NCI-H1092 (cell line): ENCODE data around the gene XRN2.

Experiments used
- DNase-seq: peaks from one replicate; lab custom pipeline; 2025; lab: John Stamatoyannopoulos, UW

Gene XRN2, protein sequence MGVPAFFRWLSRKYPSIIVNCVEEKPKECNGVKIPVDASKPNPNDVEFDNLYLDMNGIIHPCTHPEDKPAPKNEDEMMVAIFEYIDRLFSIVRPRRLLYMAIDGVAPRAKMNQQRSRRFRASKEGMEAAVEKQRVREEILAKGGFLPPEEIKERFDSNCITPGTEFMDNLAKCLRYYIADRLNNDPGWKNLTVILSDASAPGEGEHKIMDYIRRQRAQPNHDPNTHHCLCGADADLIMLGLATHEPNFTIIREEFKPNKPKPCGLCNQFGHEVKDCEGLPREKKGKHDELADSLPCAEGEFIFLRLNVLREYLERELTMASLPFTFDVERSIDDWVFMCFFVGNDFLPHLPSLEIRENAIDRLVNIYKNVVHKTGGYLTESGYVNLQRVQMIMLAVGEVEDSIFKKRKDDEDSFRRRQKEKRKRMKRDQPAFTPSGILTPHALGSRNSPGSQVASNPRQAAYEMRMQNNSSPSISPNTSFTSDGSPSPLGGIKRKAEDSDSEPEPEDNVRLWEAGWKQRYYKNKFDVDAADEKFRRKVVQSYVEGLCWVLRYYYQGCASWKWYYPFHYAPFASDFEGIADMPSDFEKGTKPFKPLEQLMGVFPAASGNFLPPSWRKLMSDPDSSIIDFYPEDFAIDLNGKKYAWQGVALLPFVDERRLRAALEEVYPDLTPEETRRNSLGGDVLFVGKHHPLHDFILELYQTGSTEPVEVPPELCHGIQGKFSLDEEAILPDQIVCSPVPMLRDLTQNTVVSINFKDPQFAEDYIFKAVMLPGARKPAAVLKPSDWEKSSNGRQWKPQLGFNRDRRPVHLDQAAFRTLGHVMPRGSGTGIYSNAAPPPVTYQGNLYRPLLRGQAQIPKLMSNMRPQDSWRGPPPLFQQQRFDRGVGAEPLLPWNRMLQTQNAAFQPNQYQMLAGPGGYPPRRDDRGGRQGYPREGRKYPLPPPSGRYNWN

DNA sequence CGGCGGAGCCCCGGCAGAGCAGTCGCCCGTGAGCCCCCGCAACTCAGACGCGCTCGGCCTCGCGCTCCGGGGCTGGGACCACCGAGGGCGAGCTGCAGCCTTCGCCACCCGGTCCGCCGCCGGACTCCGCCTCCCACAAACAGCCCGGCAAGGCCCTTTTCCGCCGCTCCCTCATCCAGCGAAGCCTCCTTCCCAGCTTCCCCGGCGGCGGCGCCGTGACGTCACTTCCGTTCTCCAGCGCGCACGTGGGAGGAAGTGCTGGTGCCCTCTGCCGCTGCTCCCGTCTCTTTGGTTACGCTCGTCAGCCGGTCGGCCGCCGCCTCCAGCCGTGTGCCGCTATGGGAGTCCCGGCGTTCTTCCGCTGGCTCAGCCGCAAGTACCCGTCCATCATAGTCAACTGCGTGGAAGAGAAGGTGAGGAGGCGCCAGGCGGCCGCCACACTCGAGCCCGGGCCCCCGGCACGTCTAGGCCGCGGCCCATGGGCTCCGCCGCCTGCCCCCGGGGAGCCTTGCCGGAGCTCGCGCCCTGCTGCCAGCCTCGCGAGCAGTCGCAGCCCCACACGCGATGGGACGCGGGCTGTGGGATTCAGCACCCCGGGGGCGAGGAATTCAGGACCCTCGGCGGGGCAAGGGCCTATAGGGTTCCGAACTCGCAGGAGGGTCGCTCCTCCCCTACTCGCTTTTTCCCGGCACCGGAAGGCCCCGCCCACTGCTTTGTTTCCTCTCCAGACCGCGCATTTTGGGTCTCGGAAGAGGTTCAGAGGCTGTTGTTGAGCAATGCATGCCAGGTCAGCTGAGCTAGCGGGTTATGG, at the start of gene XRN2:
Gene XRN2 (plus strand): TSS at position 271 of the 811 bp plus-strand sequence. CDS start 68 bp downstream, at position 339.
- peak; percentile 92 for DNase-seq

DNA sequence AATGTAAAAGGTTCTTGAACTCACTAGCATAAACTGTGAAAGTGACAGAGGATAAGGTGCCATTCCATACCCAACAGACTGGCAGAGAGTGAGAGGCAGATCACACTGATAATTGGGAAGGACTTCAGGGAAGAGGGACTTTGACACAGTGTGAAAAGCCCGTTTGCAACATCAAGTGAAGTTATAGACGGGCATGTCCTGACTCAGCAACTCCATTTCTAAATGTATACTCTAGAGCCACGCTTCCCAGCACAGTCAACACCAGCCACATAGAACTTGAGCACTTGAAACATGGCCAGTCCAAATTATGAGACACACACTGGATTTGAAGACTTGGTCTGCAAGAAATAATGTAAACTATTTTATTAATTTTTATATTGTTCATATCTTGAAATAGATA, 45.9 kb upstream of the XRN2 start:
- DNase-seq: no peak

DNA sequence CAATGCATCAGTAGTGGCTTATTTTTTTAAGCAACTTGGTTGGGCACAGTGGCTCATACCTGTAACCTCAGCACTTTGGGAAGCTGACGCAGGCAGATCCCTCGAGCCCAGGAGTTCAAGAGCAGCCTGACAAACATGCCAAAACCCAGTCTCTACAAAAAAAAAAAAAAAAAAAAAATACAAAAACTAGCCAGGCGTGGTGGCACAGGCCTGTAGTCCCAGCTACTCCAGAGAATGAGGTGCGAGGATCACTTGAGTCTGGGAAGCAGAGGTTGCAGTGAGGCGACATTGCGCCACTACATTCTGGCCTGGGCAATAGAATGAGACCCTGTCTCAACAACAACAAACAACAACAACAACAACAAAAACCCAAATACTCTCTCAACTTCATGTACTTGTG, 44.7 kb upstream of the XRN2 start:
- DNase-seq: no peak

DNA sequence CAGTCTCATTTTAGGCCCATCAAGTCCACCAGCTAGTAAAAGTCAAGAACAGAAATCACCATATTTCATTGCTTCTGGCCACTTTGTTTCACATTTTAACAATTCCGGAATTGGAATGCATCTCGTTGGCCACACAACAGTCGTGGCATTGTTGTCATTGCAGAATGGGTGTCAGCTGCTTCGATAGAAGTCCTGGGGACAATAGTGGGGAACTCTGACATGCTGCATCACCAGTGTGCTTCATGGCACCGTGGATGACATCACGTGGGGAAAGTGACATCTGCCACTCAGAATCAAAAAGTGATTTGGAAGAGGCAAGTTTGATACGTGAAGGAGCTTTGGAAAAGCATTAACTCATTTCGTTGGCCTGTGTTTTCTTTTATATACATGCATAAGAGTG, 43.8 kb upstream of the XRN2 start:
- DNase-seq: no peak

DNA sequence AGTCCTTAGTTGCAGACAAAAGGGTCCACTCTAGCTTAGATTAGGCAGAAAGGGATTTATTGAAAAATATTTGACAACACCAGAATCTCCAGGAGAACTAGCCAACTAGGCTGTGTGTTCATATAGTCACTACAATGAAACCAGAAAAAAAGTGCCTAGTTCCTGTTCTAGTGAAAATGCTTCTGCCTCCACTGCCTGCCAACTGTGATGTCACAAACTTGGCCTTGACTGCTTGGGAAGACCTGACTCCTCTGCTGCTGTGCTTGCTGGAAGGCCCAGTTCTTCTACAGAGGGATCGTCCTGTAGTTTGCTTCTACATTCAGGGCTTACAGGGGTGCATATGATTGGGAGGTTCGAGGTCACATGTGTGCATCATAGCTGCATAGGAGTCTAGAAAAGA, 40.3 kb upstream of the XRN2 start:
- no peak for DNase-seq

DNA sequence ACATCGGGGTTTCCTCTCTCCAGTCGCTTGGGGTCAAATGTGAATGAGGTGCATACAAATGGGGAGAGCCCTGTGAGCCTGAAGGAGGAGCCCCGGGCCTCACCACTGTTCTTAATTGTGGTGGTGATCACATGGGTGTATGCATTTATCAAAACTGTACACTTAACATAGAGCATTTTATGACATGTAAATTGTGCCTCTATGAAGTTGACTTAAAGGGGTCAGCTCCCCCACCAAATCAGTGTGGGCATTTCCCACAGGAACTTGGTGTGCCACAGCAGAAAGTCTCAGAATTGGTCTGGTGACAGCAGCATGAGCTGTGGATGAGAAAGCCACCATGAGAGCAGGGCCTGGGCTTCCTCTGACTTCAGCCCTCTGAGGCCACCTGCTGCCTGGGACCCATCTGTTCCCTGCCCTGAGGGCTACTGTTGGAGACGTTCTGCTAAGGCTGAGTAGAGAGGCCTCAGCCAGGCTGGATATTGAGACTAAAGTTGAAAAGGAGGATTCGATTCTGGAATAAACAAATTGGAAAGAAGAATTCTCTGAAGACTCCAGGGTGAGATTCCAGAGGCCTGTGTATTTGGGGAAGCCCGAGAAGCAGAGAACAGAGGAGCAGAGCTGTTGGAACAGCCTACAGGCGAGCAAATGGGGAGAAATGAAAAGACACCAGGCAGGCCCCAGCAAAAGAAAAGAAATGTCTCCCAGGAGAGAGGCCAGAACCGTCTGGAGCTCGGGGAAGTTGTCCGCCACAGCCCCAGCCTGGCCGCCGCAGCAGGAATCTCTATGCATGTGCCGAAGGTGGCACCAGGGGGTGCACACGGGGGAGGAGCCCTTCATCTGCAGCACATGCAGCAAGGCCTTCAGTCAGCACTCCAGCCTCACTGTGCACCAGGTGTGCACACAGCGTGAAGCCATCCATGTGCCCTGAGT, 37.6 kb upstream of the XRN2 start:
- no peak for DNase-seq

DNA sequence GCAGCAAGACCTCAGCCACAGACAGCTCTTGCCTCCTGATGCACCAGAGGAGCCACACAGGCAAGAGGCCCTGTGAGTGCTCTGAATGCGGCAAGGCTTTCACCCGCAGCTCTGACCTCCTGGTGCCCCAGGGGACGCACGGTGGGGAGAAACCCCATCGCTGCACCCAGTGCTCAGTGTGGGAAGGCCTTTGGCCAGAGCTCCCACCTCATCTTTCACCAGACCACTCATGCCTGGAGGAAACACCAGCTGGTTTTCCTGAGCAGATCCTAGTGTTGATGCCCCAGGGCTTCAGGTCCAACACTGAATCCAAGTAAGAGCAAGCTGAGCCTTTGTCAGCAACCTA, 37.0 kb upstream of the XRN2 start:
- no peak for DNase-seq

DNA sequence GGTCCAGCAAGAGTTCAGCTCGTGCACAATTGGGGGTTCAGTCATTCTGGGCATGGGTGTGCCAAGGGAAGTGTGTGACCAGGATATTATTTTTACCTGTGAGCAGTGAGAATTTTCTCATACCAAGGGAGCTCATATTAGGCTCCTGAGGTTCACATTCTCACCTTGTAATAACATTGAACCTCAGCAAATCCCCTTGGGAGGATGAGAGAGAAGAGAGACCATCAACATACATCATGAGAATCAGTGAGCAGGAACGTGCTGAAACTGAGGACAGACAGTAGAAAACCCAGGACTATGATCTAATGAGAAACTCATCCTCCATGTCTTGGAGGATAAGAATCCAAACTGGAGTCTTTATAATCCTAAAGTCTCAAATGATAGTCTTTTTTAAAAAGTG, 33.4 kb upstream of the XRN2 start:
- no peak for DNase-seq

DNA sequence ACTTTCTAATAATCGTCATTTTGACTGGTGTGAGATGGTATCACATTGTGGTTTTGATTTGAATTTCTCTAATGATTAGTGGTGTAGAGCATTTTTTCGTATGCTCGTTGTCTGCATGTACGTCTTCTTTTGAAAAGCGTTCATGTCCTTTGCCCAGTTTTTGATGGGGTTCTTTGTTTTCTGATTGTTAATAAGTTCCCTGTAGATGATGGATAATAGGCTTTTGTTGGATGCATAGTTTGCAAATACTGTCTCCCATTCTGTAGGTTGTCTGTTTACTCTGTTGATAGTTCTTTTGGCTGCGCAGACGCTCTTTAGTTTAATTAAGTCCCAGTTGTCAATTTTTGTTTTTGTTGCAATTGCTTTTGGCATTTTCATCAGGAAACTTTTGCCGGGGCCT, 32.3 kb upstream of the XRN2 start:
- DNase-seq: no peak

DNA sequence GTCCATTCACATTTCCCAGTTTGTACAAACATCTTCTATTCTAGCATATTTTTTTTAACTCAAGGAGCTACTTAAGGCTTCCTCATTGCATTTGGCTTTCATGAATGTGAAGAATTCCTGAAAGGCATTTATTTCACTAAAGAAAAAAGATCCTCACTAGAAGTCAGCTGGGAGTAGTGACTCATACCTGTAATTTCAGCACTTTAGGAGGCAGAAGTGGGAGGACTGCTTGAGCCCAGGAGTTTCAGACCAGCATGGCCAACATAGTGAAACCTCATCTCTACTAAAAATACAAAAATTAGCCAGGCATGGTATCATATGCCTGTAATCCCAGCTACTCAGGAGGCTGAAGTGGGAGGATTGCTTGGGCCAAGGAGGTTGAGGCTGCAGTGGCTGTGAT, 30.9 kb upstream of the XRN2 start:
- no peak for DNase-seq

DNA sequence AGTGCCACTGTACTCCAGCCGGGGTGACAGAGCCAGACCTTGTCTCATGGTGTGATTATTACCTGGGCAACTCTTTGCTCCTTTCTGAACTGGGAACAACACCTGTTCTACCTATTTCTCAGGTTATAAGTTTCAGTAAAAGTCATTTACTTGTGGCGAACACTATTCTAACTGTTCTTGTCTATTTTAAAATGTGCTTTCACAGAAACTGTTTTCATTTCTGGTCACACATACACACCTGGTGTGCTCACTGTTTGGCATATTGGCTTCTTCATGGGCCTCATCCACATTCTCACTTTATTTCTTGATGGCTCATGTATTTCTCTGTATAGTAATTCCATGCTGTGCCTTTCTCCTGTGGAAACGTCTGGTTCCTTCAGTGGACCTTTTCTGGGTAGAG, 30.5 kb upstream of the XRN2 start:
- no peak for DNase-seq

DNA sequence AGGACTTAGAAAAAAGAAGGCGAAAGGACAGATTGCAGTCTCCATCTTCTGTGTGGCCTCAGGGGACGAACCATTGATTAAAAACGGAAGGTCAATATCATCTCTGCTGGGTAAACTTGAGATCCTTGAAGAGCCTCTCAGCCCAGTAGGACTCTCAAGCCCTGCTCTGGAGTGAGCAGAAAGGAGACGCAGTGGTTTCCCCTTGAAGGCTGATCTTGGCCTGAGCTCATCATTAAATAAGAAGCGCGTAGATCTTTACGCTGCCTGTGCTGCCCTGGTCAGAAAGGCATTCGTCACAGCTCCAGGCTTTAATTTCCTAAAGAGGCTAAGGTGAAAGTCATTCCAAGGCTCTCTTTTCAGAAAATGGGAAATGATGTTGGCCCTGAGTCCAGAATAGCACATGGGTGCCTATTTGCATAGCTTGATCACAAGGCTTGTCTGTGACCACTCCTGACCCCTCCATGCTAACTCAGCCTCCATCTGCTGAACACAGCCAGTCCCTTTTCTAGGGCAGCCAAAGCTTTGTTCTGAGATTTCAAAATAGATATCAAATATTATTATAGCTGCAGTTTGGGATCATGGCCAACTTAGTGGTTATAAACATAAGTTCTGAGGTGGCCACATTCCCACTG, 29.3 kb upstream of the XRN2 start:
- DNase-seq: no peak

DNA sequence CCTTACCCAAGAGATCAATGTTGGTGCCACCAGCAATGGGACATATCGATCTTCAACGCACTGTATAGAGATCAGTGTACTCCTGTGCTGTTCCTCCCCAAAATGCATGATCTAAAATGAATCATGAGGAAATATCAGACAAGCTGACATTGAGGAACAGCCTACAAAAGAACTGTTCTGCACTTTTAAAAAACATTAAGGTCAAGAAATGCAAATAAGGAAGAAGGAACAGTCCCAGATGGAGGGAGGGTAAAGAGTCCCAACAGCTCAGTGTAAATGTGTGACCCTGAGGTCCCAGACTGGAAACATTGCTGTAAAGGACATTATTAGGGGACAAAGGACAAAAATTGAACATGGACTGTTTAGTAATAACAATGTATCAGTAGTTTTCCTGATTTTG, 24.3 kb upstream of the XRN2 start:
- no peak for DNase-seq

DNA sequence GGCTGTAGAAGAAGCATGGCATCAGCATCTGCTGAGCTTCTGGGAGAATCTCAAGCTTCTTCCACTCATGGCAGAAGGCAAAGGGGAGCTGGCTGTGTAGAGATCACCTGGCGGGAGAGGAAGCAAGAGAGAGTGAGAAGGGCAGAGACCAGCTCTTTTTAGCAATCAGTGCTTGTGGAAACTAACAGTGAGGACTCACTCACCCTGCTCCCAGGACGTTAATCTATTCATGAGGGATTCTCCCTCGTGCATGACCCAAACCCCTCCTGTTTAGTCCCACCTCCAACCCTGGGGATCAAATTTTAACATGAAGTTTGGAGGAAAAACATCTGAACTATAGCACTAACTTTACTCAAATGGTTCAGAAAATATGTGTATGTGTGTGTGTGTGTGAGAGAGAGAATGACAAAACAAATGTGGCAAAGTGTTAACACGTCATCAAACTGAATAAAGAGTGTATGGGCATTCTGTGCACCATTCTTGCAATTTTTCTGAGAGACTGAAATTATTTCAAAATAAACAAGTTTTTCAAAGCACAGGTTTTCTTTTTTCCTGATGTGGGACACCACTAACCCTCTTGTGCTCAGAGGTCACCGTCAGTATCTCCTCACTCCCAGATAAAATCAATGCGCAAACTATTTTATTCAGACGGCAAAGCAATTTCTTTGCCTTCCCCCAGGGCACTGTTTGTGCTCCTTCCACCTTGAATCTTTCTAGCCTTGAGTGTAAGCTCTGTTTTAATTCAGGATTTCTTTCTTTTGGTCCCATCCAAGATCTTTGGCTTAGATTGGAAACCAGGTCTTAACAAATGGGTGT, 23.2 kb upstream of the XRN2 start:
- DNase-seq: no peak

DNA sequence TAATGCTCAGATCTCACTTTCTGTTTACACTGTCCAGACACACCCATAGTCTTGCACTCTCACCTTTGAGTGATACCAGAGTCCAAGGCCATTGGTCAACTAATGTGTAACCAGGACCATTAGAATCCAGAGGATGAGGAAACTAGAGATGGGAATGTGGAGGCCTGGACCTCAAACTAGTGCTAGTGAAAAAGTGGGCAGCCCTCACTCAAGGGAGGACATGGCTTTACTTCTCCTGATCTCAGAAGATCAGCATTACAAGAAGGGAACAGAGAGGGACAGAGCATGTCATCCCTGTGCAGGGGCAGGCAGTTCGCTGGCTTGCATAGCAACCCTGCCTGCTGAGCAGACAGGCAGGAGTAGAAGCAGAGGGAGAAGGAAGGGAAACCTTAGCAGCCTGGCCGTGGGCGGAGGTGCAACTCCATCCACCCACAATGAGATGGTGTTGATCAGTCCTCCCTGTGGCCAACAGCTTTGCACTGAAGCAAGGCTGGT, 22.6 kb upstream of the XRN2 start:
- DNase-seq: no peak

DNA sequence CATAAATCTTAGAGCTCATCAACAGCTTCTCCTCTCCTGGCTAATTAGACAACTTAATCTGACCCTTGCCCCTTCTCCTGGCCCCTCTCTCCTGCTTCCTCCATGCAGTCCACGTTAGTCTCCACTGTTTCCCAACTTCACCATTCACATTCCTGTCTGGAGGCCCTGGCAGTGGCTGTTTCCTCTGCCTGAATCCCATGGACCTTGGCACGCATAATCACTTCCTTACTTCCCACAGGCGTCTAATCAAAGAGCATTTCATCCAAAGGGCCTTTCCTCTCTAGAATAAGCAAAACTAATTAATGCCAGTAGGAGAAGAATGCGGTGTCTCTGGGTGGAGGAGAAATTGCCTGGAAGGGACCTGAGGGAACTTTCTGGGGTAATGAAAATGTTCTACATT, 16.4 kb upstream of the XRN2 start:
- no peak for DNase-seq

DNA sequence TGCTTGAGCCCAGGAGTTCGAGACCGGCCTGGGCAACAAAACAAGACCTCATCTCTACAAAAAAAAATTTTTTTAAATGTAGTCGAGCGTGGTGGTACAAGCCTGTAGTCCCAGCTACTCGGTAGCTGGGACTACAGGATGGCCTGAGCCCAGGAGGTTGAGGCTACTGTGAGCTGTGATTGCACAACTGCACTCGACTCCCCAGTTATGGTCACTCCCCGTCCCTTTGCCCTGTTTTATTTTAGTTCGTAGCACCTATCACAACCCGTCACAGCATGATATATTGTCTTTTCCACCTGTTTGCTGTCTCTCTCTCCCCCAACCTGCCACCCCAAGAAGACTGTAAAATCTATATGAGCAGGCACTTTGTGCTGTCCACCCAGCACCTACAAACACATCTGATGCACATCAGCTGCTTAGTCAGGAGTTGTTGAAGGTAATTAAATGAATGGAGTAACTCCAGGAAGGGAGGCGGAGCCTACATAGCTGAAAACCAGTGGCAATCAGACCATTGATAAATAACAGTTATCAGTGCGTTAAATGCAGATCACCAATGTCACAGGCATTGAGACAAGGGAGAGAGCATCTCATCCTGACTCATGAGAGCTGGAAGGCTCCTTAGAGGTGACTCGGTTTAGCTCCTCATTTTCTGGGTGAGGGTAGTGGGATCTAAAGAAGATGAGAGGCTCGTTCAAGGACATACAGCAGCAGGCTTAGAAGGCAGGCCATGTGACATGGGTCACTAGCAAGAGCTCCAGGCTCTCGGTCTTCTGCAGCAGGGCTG, 14.4 kb upstream of the XRN2 start:
- DNase-seq: no peak

DNA sequence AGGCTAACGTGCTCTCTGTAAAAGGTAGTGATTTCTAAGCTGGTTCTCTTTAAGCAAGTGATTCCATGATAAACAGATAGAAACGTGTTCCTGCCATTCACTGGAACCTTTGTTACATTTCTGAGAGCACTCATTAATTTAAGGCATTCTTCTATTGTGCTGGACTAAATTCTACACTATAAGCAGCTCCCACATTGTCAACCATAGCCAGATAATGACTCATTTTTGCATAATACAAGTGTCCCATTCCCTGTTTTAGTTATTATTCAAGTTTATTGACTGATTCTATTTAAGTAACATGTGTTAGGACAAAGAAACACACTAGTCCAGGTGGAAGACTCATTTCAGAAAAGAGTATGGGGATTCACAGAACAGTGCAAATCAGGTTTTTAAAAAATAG, 13.5 kb upstream of the XRN2 start:
- DNase-seq: no peak

DNA sequence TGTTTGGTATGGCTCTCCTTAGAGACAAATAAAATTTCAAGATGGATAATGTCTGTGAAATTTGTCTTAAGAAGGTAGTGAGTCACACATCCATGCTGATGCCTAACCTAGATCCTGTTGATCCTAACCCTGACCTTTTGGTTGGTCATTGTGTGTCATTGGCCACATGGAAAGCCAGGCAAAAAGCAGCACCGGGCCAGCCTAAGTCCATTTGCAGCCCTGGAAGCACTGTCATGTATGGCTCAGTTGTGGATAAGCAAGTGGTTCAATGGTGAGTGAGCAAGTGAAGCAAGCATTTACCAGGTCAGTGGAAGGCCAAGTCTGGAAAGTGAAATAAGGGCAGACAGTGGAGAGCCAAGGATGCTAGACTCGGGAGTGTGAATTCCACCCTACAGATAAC, 12.1 kb upstream of the XRN2 start:
- DNase-seq: no peak
